Fibroblast of skin of scalp (primary cell): ENCODE data around the gene CST7.
"Not testable (repeated sequence)": the region's sequence is repeated elsewhere in the genome, so short reads cannot be mapped to it uniquely, and the experiment has no call there.

Experiments
- DNase-seq: peaks from one replicate; pipeline ENCODE4 v3.0.0-alpha.2; 2013

CST7 gene

DNA sequence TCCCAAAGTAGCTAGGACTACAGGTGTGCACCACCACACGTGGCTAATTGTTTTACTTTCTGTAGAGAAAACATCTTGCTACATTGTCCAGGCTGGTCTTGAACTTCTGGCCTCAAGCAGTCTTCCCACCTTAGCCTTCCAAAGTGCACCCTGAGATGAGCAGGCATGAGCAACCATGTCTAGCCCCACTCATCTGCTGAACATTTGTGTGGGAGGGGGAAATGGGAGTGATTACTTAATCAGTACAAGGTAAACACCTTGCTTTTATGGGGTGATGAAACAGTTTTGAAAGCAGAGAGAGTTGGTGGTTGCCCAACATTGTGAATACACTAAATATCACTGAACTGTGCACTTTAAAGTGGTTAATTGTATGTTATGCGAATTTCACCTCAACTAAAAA lies 38.2 kb downstream of the CST7 start:
- no peak for DNase-seq

DNA sequence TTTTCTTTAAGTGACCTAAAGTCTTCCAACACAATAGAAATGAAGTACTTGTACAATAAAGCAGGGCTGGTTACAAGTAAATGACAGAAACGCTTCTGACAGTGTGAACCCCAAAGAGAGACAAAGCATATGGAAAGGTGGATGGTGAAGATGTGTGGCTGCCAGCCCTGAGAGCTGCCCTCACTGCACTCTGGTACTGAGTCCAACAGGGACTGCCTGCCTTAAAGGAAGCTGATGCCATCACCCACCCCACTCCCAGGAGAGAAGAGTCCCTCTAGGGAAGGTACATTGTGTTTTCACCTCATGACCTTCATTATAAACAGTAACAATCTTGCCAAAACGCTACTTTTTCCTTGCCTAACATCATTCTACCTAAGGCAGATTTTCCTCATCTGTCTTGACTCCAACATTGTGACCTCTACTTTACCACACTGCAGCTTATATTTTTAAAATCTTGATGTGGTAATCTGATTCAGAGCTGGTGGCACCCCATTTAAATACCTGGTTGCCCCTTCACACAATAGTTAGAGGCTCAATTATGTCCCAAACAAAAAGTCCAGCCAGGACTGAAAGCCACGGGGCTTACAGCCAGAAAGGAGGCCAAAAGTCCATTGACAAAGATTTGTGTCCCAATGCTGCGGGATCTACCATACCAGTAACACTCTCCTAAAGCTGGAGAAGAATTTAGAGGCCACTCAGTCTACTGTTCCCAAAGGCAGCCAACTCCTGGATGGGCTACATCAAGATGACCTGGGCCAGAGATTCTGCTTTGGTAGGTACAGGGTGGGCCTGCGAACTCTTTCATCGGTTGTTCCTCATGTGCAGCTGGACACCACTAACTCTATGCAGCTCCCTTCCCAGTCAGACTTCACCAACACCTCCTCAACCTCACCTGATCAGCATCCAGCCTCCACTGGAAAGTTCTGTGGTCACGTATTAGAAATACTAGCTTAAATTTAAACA lies 39.1 kb downstream of the CST7 start:
- no peak for DNase-seq

DNA sequence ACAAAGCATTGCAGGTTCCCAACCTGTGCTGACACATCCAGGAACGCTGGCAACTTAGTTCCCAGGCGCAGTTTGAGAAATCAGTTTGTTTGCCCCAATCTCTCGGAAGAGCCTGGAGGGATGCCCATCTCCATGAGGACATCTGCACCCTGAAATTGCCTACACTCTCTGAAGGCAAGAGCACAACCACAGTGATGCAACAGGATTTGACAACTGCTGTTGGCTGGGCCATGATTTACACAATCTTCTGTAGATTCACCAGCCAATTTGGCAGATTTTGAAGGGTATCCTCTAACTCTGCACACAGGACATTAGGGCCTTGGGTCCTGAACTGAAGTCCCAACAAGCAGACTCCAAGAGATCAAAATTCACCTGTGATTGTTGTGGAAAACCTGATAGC lies 40.1 kb downstream of the CST7 start:
- DNase-seq, result no peak

DNA sequence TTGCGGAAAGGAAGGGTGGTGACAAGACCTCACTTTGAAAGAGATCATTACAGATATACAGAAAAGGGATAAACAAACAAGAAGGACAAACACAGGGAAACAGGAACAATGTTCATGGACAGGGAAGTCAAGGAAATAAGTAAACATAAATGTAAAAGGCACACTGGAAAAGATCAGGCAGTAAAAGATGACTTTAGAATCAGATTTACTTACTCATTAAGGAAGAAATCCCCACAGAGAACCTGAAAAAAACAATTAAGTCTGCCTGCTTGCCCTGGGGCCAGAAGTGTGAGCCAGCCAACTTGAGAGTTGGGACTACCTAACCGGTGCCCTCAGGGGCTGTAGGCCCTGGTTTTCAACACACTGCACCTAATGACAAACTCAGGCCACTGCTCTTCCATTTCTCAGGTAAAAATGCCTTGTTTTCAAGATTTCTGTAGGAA lies 41.8 kb downstream of the CST7 start:
- DNase-seq, result no peak

DNA sequence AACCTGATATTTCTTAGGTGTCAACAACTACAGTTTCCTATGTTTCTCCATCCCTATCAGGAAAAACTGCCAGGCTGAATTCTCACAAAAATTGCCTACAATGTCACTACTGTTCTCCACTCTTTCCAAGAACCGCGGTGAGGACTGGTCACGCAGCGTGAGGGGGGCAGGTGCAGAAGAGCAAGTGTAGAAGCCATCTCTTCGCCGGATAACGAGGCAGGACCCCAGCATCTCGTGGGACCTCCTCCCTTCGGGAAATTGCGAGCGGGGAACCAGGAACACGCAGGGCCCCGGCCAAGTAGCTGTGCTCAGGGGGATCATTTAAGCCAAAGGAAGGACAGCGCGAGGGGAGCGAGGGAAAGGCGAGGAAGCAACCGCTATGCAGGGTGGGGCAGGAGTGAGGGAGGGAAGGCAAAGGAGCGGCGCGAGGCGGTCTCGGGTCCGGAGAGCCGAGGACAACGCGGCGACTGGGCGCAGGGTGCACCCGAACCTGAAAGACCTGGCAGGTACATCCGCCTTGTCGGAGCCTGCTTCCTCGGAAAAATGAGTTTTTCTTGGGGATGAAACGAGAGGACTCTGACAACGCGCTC lies 42.9 kb downstream of the CST7 start:
- DNase-seq, result no peak

DNA sequence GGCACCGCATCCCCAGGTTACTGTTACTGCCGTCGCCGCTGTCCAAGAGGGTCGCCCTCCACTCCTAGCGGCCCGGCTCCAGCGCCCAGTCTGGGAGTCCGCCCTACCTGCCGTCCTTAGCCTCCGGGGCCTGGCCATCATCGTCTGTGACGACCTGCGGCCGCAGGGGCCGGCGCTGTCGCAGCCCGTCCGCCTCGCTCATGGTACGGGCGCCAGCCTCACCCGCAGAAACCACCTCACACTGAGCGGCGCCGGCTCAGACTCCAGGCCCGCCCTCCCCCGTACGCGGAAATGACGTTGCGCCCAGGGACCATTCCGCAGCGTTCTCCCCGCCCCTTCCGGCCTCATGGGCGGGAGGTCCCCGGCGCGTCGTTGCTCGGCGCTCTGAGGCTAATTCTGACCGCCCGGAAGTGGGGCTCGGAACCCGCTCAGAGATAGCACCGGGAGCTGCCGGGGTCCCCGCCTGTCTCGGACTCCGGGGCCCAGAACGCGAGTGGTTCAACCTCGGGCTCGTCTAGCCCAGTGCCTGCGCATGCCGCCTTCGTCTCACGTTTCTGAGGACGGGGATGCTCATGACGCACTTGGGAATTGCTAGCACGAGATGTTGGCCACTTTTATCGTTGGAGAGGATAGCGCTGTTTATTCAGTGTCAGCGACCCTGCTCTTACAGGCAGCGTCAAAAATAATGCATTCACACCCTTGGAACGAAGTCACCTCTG lies 43.6 kb downstream of the CST7 start, which contains the start of gene APMAP:
Gene APMAP, minus strand, starts transcription at position 265 of the 719 bp plus-strand sequence. Its CDS starts 63 bp downstream, at position 202.
- peak; percentile 94 for DNase-seq

DNA sequence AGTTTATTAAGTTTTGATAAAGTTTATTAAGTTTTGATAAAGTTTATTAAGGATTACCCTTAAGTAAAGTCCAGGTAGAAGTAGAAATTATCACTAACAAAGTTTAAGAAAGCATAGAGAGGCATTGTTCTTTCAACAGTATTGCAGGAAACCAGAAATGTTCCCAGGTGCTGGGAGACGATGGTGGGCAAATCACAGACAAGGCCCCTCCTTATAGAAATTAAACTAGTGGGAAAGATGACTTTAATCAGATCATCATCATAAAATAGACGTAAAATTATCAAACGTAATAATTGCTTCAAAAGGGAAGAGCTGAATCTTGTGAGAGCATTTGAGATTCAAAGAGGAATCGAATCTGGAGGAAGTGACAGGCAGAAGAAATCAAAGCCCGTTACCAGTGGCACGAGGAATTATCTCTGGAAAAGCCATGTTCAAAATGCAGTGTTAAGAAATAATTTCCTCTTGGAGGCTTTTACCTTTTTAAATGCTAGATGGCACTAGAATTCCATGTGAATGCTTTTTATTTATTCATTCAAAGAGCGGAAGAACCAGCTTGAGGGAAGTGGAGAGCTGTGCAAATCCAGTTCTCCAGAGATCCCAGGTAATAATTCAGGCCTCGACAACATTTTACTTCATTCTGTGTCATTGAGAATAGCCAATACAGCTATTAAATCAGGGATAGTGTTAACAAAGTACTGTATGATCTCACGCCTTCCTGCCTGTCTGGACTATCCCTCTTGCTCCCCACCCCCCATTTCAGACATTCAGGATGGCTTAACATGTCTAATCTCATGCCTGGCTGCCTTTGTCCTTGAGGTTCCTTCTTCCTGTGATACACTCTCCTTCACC lies 44.5 kb downstream of the CST7 start:
- DNase-seq, result peak; percentile 62

DNA sequence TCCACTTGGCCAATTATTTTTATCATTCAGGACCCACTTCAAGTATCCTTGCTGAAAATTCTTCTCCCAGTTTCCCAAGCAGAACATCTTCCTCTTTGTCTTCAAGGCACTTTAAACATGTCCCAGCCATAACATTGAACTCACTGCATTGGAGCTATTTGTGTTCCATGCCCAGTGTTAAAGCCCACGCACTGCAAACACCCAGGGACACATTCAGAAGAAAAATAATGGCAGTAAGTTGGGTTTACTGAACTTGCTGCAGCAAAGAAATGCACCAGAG lies 45.1 kb downstream of the CST7 start:
- DNase-seq, result no peak

DNA sequence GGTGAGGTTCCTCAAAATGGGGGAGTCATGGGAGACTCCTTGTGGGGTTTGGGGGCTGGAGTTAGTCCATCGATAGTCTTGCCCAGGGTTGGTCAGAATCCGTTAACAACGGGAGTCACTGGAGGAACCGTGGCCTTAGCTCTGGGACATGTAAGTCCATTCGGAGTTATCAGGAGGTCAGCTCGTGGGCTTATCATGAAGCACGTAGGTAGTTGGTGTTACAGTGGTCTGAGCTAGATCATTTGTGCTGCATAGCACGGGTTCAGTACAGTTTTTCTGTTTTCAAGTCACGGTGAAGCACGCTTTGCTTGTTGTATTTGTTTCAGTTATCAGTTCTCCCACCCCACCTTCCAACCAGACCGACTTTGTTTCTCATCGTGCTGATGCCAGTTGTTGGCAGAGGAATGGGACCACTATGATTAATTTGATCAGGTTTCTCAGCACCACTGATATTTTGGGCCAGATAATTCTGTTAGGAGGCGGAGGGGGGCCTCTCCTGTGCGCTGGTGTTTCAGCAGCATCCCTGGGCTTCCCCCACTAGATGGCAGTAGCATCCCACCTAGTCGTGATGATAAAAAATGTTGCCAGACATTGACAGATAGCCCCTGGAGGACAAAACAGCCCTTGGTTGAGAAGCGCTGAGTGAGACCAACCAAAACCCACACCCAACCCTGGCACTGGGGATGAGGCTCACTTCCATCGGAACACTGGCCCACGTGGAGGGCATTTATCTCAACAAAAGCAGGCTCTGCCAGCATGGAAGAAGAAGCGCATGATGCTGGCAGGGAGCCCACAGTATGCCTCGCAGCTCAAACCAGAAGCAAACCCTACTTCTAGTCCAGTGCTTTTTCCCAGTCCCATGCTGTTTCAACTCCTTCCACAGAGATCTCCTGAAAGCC lies 45.6 kb downstream of the CST7 start:
- peak; percentile 79 for DNase-seq

DNA sequence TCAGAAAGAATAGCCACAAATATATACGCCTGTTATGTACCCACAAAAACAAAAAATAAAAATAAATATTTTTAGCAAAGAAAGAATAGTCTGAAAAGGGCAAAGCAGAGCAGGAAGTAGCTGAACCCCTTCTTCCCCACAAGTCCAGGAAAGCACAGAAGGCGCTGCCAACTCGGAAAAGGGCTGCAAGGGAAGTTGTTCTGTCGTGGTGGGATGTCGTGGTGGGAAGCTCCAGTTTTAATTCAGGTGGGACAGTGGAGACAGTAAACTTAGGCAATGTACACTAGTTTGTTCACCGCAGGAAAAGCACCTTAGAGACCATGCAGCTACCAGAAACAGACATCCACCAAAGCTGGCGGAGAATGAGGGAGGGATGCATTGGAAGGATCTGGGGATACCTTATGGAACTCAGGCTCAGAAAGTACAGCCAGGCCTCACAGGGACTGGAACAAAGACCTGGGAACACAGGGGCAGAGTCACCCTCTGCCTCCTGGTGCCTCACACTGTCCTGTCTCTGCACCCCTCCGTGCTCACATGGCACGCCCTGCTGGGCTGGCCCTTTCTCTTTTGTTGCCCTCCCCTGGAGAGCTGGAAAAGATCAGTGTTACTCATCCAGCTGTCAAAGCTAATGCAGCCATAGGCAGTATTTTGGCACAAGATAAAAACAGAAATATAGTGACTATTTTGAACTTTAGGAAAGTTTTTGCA lies 46.8 kb downstream of the CST7 start:
- DNase-seq, result peak; percentile 33

DNA sequence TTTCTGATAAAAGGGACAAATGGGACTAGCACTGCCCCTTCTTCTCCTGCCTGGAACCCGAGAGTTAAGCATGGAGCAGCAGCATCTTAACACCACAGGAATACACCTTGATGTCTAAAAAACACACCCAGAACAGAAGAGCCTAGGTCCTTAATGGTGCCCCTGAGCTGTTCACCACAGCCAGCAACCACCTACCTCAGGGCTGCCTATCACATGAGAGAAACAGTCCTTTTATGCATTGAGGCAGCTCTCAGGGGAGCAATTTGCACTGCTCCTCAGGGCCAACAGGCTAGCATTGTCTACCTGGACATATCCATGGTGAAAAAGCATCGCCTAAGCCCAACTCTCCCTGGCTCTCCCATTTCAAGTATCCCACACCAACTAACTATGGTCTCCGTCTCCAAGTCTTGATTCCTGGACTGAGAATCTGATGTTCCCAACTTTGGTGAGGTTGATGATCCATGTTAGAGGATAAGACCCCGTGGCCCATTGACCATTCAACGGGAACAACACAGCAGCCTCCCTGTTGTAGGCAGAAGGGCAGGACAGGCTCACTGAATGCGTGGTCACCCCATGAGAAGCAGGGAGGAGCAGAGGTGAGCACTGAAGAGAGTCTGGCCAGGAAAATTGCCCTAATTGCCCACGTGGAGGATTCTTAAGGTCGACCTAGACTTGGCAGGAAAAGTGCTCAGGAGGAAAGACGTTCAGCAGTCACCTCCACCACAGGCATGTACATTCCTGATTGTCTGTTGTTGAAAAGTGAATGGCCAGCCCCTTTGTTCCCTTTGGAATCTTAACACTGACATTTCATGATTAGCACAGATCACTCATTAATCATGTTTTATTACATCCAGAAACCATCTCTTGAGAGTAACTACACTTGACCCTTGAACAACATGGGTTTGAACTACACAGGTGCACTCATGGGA lies 47.6 kb downstream of the CST7 start:
- DNase-seq, result no peak

DNA sequence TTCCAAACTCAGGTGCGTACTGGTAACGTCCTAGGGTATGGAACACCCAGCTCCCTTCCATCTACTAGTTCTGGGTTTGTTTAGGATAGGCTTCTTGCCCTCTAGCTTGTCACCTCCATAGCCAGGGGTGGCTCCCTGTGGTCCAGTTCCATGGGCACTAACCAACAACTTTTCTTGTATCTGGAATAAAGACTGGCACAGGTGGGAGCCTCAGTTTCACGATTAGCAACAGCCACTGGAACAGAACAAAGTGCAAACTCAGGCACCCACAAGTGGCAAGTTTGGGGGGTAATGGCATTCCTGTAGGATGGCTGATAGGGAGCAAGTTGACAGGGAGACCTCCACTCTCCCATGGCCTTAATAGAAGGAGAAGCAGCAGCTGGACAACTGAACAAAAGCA lies 49.1 kb downstream of the CST7 start:
- DNase-seq, result no peak

DNA sequence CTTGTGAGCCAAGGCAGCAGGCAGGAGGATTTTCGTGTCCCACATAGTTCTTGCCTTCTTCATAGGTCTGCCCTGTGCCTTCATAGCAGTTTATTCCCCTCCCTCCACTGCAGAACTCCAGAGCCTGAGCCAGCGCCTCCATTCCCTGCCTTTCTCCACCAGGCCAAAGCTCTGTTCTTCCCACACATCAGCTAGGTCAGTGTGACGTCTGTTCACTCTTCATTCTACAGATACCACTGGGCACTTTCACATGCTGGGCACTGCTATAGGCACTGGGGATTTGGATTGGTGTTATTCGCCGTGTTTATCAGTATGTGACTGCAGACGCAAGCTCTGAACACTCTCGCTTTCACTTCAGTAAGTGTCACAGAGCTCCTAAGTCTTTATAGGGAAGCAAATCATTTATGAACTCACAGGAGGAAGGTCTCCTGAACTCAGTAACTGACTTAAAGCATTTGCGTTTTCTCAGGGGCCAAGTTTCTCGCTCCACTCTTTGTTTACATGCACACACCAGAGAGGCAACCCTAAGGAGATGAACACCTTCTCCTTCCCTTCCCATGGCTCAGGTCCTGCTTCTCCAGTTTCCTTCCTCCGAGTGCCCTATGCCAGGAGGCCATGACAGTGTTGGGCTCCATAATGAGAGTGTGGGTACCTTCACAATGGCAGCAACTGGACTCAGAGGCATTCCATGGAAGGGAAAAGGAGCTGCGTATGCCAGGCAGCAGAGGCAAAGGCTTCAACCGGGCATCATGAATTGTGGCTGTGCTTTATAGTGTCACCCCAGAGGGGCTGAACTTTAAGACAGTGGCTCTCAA lies 49.8 kb downstream of the CST7 start:
- peak; percentile 6 for DNase-seq

DNA sequence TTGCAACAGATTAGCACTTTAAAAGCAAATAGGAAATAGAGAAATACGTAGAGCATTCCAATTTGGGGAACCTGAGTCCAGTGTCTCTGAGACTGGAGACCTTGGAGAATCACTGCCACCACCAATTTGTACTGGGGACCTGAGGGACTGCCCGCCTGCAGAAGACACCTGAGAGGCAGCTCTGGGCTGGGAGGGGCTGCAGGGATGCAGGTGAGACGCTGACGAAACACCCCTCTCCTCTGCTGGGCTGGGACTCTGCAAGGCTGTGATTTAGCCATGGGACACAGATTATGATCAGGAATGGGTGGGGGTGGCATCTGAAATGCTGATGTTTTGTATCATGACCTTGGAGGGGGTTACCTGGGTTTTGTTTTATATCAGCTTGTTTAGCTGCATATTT lies 50.5 kb downstream of the CST7 start:
- no peak for DNase-seq

DNA sequence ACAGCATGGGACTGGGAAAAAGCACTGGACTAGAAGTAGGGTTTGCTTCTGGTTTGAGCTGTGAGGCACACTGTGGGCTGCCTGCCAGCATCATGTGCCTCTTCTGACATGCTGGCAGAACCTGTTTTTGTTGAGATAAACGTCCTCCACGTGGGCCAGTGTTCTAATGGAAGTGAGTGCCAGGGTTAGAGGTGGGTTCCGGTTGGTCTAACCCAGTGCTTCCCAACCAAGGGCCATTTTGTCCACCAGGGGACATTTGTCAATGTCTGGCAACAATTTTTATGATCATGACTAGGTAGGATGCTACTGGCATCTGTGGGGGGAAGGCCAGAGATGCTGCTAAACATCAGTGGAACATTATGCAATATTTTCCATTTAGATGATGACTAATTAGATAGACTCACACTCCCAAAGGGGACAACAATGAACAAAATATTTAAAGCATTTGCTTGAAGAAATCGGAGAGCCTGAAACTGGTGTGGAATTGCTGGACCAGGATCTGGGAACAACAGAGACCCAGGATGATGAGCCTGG lies 51.3 kb downstream of the CST7 start:
- peak; percentile 90 for DNase-seq

DNA sequence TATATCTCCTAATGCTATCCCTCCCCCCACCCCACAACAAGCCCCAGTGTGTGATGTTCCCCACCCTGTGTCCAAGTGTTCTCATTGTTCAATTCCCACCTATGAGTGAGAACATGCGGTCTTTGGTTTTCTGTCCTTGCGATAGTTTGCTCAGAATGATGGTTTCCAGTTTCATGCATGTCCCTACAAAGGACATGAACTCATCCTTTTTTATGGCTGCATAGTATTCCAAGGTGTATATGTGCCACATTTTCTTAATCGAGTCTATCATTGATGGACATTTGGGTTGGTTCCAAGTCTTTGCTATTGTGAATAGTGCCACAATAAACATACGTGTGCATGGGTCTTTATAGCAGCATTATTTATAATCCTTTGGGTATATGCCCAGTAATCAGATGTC lies 52.3 kb downstream of the CST7 start:
- not testable (repeated sequence) for DNase-seq

DNA sequence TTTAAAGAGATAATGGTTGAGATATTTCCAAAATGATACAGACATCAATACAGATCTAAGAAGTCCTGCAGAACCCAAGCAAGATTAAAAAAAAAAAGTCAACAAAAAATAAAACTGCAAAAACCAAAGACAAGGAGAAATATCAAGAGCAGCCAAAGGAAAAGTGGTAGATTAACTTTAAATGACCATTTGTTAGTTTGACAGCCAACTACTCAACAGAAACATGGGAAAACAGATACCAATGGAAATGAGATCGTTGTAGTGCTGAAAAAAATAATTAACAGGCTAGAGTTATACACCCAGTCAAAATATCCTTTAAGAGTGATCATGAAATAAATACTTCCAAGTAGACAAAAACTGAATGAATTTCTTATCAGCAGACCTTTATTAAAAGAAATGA lies 53.9 kb downstream of the CST7 start:
- no peak for DNase-seq

DNA sequence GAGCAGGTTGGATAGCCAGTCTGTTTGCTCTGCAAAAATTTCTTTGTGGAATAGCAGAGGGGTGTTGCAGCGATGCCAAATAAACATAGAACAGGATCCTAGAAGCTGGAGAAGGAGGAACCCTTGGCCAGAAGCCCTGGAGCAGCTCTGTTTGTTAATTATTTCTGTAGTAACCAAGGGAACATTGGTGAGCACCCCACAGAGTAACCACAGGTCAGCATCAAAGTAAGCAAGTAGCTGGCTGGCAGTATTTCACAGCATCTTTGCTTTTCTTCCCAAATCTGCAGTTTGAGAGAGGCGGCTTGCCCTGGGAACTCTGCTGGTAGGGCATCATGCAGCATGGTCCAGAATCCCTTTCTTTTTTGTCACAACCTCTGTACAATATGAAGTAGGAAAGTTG lies 56.2 kb downstream of the CST7 start:
- DNase-seq, result peak; percentile 8
